Right renal pelvis (tissue), 4 donors: ENCODE data around the gene ATP2B2. TPM values are rescaled to one million over a fixed set of nuclear protein-coding genes. Genes with fewer than 3 reads are reported as not detected.
"Not testable (repeated sequence)": the region's sequence is repeated elsewhere in the genome, so short reads cannot be mapped to it uniquely, and the experiment has no call there.

Source experiments
- DNase-seq, 4 donors: peaks; one replicate each; pipeline ENCODE4 v3.0.0-alpha.2; 2013; ENCODE audit warnings: low read depth in 4 of 4, low spot score in 3 of 4, missing footprints in 1 of 4
- polyA plus RNA-seq, 4 donors: library from polyadenylated mRNA; unstranded; fragments of 120-200 nt; gene quantifications; one replicate each; pipeline ENCODE4 v1.2.1, GENCODE V29; 2013; ENCODE audit not compliant: insufficient read length in 4 of 4

Gene ATP2B2
- polyA plus RNA-seq, result under 1 TPM; 0.38 to 0.51 (median 0.41) TPM

GRCh38 chr3:10505050-10505790 lies at the start of gene ATP2B2:
TSS of gene ATP2B2 (minus strand) at chr3:10505586. CDS start at chr3:10449543, 56,043 bp downstream.
- DNase-seq, result no peak

GRCh38 chr3:10554746-10555145 lies 49.4 kb upstream of the ATP2B2 start:
- DNase-seq, result no peak

GRCh38 chr3:10554236-10554611 lies 48.8 kb upstream of the ATP2B2 start:
- no peak for DNase-seq

GRCh38 chr3:10553591-10554235 lies 48.3 kb upstream of the ATP2B2 start:
- no peak for DNase-seq

GRCh38 chr3:10552631-10552943 lies 47.2 kb upstream of the ATP2B2 start:
- no peak for DNase-seq

GRCh38 chr3:10551821-10552630 lies 46.6 kb upstream of the ATP2B2 start:
- no peak for DNase-seq

GRCh38 chr3:10551139-10551538 lies 45.8 kb upstream of the ATP2B2 start:
- DNase-seq, result no peak

GRCh38 chr3:10550705-10551104 lies 45.3 kb upstream of the ATP2B2 start:
- DNase-seq, result no peak

- no peak for DNase-seq
Measured at GRCh38 chr3:10549617-10550230, 44.3 kb upstream of the ATP2B2 start.

GRCh38 chr3:10548992-10549391 lies 43.6 kb upstream of the ATP2B2 start:
- no peak for DNase-seq

GRCh38 chr3:10547841-10548783 lies 42.7 kb upstream of the ATP2B2 start:
- DNase-seq, result no peak

- no peak for DNase-seq
Measured at GRCh38 chr3:10547413-10547812, 42.0 kb upstream of the ATP2B2 start.

GRCh38 chr3:10546820-10547263 lies 41.5 kb upstream of the ATP2B2 start:
- DNase-seq, result no peak

GRCh38 chr3:10546181-10546624 lies 40.8 kb upstream of the ATP2B2 start:
- no peak for DNase-seq

- DNase-seq, result no peak
Measured at GRCh38 chr3:10542518-10542917, 37.1 kb upstream of the ATP2B2 start.

GRCh38 chr3:10540347-10540746 lies 35.0 kb upstream of the ATP2B2 start:
- DNase-seq, result not testable (repeated sequence)

- no peak for DNase-seq
Measured at GRCh38 chr3:10534066-10534465, 28.7 kb upstream of the ATP2B2 start.

- DNase-seq, result no peak
Measured at GRCh38 chr3:10533737-10534023, 28.3 kb upstream of the ATP2B2 start.

- DNase-seq, result no peak
Measured at GRCh38 chr3:10532939-10533736, 27.8 kb upstream of the ATP2B2 start.
